HG03354 (cell line): ENCODE data around the gene SYT1.
A peak's percentile ranks its signal among the peaks of the same experiment; 100 is the strongest.
"Not testable (repeated sequence)": the region's sequence is repeated elsewhere in the genome, so short reads cannot be mapped to it uniquely, and the experiment has no call there.

Source experiments
- ATAC-seq: cut with Tn5 transposase; IDR thresholded peaks from one replicate; pipeline ENCODE4 v1.9.1; 2021; ENCODE audit warnings: mild to moderate bottlenecking; ENCODE audit not compliant: unreplicated experiment, poor library complexity, severe bottlenecking

The SYT1 gene

DNA sequence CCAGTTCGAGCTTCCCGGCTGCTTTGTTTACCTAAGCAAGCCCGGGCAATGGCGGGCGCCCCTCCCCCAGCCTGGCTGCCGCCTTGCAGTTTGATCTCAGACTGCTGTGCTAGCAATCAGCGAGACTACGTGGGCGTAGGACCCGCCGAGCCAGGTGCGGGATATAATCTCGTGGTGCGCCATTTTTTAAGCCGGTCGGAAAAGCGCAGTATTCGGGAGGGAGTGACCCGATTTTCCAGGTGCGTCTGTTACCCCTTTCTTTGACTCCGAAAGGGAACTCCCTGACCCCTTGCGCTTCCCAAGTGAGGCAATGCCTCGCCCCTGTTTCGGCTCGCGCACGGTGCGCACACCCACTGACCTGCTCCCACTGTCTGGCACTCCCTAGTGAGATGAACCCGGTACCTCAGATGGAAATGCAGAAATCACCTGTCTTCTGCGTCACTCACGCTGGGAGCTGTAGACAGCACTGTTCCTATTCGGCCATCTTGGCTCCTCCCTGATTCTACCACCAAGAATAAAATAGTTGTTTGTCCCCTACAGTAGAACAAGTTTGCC is 180.7 kb downstream of the SYT1 start:
- ATAC-seq: not testable (repeated sequence)

DNA sequence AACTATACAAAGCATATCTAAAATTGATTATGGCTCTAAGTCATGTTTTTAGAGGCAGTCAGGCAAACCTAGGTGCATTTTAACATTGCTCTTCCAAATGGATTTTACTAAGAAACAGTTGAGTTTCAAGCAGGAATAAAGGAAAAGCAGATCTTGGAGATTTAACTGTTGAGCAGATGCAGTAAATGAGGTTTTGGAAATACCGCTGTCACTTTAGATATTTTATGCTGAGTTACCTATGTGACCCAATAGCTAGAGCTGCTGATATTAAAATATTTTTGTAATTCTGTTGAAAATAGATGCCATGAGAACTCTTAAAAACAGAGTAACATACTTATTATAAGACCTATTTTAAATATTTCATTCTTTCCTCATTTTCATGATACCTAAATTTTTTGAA is 181.4 kb downstream of the SYT1 start:
- ATAC-seq: no peak

DNA sequence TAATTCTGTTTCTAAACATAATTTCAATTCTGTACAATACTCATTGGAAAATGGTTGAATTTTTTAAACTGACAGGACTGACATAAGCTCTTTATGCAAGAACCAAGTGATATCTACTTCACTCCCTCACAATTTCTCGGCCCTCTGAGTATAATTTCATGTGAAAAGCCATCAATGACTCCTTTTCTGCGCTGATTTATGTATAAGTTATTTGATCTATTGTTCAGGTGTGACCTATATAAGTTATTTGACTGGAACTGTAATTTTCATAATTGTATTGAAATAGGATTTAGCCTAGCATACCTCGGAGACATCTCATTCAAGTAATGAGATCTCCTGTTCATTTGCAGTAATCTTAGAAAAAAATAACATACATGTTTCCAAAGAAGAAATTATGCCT is 184.4 kb downstream of the SYT1 start:
- no peak for ATAC-seq

DNA sequence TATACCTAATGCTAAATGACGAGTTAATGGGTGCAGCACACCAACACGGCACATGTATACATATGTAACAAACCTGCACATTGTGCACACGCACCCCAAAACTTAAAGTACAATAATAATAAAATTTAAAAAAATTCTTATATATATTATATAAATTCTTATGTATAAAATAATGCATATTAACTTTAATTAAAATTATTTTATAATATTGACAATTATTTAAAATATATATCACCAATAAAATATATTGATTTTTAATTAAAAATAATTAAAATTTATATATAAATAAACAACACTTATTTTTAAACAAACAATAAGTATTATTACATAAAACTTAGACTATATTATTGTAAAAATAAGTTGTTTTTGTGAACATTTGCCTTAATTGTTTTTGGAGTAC is 188.8 kb downstream of the SYT1 start:
- ATAC-seq: no peak

DNA sequence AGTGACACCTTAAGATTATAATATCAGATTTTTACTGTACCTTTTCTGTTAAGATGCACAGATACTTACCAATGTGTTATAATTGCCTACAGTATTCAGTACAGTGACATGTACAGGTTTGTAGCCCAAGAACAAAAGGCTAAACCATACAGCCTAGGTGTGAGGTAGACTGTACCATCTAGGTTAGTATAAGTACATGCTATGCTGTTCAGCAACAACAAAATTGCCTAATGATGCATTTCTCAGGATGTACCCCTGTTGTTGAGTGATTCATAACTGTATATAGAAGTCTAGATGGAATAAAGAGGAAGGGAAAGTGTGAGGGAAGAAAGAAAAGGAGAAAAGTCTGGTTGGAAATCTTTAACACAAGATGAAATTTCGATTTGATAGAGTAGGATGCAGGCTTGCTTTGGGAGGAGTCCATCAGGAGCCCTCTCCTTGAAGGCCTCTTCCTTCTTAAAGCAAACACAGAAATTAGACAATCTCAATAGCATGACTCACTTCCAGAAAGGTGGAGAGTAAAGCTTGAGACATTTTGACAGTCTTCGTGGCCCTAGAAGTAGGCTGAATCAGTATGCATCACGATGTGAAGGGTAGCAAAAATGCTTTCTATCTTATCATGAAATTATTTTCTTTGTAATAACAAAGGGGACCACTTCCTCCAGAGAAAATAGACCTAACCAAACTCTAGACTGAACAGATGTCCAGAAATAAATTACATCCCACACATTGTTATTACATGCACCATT is 191.5 kb downstream of the SYT1 start:
- peak; percentile 35 for ATAC-seq

DNA sequence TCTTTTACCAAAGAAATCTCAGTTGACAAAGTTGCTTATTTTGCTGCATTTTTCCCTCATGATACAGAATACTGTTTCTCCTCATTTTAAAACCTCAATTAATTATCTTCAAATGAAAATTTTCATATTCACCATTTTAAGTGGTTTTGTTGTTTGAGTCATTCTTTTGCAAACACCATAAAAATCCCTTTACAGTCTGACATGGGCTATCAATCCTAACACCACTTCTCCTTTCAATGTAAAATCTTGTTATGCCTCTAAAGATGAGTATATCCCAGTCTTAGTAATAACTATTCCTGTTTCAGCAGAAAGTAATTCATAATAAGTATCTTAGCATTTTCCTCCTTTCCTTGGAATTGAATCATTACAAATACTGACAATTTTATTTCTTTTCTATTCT is 192.2 kb downstream of the SYT1 start:
- no peak for ATAC-seq

DNA sequence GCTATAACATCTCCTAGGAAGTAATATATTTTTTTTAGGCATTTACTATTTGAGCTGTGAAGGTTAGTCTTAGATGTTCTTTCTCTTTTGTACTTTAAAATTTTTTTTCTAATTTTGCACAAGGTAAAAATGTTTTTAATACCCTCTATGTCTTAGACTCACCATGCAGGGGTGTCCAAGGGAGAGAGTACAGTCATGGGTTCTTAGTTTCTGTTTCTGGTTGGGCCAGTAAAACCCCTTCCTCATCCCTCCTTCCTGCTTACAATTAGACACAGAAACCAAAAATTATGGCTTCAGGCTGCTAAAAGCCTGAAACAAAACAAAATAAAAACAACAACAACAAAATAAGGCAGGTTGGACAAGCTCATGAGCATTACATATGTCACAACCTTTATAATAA is 193.0 kb downstream of the SYT1 start:
- peak; percentile 49 for ATAC-seq

DNA sequence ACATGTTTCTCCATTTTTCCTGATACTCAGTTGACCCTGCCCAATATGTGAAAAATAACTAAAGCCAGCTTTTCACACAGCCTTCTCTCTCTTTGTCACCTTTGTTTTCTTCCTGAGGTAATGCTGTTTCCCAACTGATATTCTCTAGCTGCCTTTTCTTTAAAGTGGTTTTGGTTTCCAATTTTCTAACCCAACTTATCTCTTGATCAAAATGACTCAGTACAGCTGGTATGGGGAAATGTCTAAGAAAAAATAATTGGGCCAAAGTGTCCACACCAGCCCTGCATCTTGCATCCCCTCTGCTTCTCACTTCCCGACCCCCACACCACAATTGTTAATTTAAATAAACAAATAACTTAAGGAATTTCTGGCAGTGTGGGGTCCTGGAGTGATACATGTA is 193.8 kb downstream of the SYT1 start:
- ATAC-seq: peak; percentile 36

DNA sequence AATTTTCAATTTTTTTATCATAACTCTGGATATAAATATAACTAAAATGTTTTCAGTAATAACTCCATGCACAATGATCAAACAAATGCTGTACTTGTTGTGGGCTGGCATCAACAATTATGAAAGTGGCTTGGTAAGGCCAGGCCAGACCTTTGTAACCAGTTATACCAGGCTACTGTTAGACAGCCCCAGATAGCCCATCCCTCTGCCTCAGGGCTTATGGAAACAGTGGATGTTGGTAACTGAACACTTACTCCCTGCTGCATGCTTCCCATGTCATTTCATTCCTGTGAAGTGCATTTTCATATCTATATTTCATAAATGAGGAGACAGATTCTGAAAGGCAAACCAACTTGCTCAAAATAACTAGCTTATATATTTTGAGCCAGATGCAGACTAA is 195.0 kb downstream of the SYT1 start:
- ATAC-seq: no peak

DNA sequence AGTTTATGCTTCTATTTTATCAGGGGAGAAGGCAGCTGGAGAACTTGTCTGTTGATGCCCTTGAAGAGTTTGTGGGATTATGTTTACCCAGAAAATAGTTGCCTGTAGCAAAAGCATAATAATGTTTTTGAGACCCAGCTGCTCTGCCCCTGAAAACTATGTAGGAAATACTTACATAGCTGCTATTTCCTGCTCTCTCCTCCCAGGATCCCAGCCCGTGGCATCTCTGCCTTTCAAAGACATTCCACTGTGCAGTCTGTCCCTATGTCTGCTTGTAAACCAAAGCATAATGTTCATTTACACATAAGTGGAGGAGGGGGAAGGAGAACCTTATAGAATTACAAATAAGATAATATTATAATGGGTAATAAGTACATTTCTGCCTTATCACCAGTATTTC is 198.7 kb downstream of the SYT1 start:
- no peak for ATAC-seq

DNA sequence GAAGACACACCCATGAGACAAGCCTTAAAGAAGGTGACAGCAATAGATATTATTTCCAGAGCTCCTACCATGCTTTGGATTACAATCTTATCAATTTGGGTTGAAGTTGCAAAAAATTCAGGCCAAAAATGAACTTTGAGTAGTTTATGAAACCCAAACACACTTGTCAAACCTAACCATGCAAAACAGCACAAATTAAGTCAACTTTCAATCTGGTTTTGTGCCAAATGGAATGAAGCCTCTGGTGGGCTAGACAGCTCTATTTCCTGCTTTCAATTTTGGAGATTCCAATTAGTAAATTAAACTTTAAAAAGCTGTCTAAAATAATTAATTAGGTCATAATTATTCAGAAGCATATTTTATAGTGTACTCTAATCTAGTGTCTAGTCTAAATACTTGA is 203.4 kb downstream of the SYT1 start:
- peak; percentile 20 for ATAC-seq

DNA sequence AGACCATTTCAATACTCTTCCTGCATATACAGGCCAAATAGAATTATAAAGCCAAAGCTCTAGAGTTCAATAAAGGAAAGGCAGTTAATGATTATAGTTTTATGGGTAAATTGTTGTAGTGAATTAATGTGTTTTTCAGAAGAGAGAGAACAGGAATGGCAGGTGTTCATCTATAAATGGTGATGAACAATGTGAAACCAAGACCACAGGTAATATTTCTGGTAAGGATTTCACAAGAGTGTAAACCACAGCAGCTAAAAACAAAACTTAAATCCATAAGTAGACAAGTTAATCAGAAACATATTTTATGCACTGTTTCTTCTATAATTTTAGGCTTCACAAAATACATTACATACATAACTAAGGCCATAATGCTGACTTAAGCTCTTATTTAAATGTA is 204.4 kb downstream of the SYT1 start:
- peak; percentile 98 for ATAC-seq

DNA sequence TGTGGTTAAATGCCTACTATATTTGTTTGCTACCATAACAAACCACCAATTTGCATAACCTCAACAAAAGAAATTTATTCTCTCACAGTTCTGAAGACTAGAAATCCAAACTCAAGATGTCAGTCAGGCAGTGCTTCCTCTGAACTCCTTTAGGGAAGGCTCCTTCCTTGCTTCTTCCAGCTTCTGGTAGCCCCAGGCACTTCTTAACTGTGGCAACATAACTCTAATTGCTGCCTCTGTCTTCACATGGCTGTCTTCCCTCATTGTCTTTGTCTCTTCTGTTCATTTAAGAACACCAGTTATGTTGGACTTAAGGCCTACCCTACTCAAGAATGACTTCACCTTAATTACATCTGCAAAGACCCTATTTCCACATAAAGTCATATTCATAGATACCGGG is 206.9 kb downstream of the SYT1 start:
- no peak for ATAC-seq

DNA sequence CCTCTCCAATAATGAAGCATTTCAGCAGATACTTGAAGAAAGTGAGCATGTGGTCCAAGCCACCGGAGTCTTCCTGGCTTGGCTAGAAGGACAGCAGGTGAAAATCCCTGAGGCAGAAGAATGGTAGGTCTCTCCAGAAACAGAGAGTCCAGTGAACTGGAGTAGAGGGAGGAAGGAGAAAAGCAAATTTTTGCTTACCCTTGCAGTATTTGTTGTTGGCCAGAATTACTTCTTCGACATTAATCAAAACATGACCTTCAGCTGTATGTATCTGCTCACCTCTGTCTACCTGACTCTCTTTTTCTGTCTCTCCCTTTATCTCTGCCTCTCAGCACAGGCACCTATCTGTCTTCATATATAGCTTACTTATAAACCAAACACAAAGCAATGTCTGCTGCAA is 208.9 kb downstream of the SYT1 start:
- ATAC-seq: no peak

DNA sequence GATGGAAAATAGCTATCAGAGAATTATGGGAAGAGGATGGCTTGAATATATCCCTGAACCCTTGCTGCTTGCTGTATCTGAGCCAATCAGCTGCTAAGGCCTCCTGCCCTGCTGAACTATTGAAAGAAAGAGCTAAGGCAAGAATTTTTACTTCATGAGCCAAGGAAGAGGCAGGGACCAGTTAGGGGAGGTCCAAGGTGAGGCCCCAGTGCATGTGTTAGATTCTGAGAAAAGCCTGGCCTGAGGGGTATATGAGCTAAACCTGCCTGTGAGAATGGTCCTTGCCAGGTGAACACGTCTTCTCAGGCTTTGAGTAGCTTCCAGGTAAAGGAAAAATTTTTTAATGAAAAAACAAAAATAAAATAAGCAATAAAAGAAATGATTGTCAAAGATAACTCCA is 218.0 kb downstream of the SYT1 start:
- ATAC-seq: no peak

DNA sequence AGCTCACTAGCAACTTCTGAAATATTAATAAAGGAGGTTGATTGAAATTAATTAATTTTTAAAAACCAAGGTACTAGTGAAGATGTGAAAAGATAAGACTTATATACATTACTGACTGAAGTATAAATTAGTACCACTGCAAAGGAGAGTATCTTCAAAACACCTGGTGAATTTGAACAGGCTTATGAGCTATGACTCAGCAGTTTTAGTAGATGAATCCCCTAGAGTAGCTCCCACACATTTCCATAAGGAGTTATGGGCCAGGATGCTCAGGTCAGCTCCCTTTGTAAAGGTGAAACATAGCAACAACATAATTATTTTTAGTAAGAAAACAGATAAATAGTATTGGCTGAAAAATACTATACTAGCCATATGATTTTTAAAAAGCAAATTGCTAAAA is 218.6 kb downstream of the SYT1 start:
- ATAC-seq: no peak

DNA sequence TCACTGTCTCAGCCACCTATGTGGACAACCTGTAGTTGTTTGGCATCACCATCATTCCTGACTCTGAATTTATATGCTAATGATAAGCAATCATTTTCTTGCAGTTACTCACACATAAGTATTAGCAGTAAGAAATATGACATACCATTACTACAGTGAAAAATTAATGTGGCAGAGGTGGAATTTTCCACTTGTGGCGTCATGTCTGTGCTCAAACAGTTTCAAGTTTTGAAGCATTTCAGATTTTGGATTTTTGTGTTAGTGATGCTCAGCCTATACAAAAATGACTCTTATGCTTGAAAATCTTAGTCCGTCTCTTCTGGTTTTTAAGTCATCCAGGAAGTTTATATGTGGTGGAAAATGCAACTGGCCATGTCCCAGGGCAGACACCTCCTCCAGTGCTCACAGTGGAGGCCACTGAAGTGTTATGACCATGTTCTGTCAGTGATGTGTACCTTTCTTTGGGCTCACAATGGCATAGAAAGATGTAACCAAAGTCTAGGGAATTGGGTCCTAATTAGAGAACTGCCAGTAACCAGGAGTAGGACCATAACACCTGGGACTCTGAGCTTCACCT is 220.6 kb downstream of the SYT1 start:
- peak; percentile 32 for ATAC-seq

DNA sequence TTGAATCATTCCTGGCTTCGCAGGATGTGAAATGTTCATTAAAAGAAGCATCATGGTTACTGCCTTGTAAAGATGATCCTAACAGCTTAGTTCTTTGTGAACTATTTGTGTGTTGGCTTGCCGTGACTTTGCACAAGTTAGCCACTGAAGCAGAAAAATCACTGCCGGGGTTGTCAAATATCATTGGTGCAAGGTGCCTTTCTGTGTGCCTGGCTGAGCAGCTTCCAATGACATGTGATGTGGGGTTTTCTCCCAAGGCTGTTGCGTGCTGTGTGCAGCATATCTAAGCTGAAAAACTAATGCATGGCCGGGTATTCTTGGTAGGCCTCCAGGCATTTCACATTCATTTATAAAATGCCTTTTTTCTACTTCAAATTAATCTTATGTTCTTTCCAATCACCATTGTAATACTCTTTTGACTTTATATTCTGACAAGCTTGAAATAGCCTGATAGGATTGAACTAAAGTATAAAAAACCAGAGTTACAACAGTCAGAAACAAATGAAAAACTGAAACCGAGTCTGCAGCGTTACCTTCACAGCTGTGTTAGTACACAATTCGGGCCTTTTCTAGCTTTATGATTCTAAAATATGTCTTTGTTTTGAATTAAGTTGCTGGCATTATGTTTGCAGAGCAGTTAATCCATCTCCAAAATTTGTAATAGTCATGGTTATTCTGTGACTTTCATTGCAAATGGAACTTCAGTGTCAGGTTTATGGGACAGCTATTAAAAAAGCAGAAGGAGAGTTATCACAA is 222.1 kb downstream of the SYT1 start:
- no peak for ATAC-seq

DNA sequence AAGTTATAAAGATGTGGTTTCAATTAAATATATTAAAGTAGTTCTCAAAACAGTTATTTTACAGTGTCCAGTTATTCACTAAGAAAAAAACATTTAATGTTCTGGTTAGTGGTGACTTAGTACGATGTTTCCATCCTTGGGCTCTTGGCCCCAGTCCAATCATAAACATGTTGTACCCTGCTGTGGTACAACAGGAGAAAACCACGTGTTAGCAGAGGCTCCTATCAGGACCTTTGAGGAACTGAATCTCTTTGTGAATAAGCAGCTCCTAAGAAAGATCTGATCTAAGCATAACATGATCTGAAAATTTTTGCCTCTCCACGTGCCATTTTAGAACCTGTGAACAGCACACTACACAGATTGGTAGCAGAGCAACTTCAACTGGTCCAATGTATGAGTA is 234.0 kb downstream of the SYT1 start:
- no peak for ATAC-seq

DNA sequence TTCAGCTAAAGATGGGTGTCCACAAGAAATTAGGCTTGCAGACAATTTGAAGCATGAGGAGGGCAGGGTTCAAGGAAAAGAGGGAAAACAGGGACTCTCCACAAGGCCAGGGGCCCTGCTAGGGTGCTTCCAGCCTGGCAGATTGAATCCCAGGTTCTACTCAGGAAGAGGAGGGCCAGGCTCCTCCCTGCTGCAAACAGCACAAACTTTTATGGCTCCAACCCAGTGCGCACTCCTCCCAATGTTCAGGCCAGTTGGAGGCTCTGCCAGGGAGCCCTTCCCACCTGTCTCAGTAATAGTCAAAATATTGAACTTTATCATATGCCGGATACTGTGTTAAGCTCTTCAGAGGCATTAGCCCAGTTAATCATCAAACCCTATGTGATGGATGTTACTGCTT is 244.4 kb downstream of the SYT1 start:
- no peak for ATAC-seq

DNA sequence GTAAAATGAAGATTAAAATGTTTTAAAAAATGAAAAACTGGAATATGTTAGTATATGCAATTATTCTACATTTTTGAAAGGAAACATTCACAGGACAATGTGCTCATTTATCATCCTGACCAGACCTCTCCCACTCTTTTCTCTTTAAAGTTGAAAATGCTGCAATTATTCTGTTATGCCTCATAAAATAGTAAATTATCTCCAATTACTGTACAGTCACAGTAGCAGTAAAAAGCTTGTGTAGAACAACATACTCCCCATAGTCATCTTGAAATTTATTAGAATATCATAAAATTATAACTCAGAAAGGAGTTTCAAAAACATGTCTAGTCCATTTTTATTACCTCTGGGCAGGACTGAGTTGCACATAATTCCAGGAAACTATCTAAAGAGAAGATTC is 250.3 kb downstream of the SYT1 start:
- no peak for ATAC-seq
